Endodermal cell (in vitro differentiated cells): Measurements from ENCODE around the gene TRAP1. TPM values are rescaled to one million over a fixed set of nuclear protein-coding genes. Genes with fewer than 3 reads are reported as not detected.

Experiments used
- DNase-seq: peaks from one replicate; pipeline ENCODE4 v3.0.0-alpha.2; 2017
- H3K27ac ChIP-seq: 2 replicates; pipeline ENCODE4 v1.5.1; 2013; ENCODE audit warnings: mild to moderate bottlenecking, low read depth, low read length, moderate library complexity
- H3K27me3 ChIP-seq: 2 replicates; pipeline ENCODE4 v1.6.1; 2013; ENCODE audit warnings: mild to moderate bottlenecking, low read length, moderate library complexity; ENCODE audit not compliant: insufficient read depth, control insufficient read depth, poor library complexity, severe bottlenecking
- H3K36me3 ChIP-seq: 2 replicates; pipeline ENCODE4 v1.7.0; 2013; ENCODE audit warnings: mild to moderate bottlenecking, low read length, moderate library complexity; ENCODE audit not compliant: control insufficient read depth, insufficient read depth
- H3K4me1 ChIP-seq: one replicate; pipeline ENCODE4 v1.7.0; 2013; ENCODE audit warnings: low read length; ENCODE audit not compliant: control insufficient read depth, insufficient read depth
- H3K4me3 ChIP-seq: 2 replicates; pipeline ENCODE4 v1.5.1; 2013; ENCODE audit warnings: mild to moderate bottlenecking, low read length, moderate library complexity
- H3K9ac ChIP-seq: 2 replicates; pipeline ENCODE4 v1.6.1; 2013; ENCODE audit warnings: mild to moderate bottlenecking, low read length, moderate library complexity; ENCODE audit not compliant: poor library complexity, severe bottlenecking; ENCODE audit errors: extremely low read depth
- H3K9me3 ChIP-seq: 2 replicates; pipeline ENCODE4 v1.6.1; 2013; ENCODE audit warnings: mild to moderate bottlenecking, low read length, moderate library complexity; ENCODE audit not compliant: control insufficient read depth
- H3K27ac Mint-ChIP-seq: 2 replicates; pipeline ENCODE4 v1.8.0; 2020; ENCODE audit warnings: mixed read lengths
- H3K27me3 Mint-ChIP-seq: 2 replicates; pipeline ENCODE4 v1.8.0; 2021; ENCODE audit warnings: mild to moderate bottlenecking, mixed read lengths; ENCODE audit not compliant: insufficient read depth
- H3K36me3 Mint-ChIP-seq: 2 replicates; pipeline ENCODE4 v1.8.0; 2020; ENCODE audit warnings: low read depth, mixed read lengths
- H3K4me1 Mint-ChIP-seq: 2 replicates; pipeline ENCODE4 v1.8.0; 2020; ENCODE audit warnings: mixed read lengths
- H3K4me3 Mint-ChIP-seq: 2 replicates; pipeline ENCODE4 v1.8.0; 2020; ENCODE audit warnings: mild to moderate bottlenecking, moderate library complexity, mixed read lengths
- H3K9me3 Mint-ChIP-seq: 2 replicates; pipeline ENCODE4 v1.8.0; 2020; ENCODE audit warnings: mild to moderate bottlenecking, mixed read lengths
- CTCF ChIP-seq: fragments of 200-600 bp; sonication (generic); conservative IDR thresholded peaks from 2 replicates; pipeline ENCODE4 v1.5.0; 2021; ENCODE audit warnings: antibody characterized with exemption, mild to moderate bottlenecking
- WGBS, 2 experiments: methylation state at CpG; one replicate each; pipeline versions ENCODE4 v1.1.5 to v1.1.7; 2013; ENCODE audit warnings: missing lambda C conversion rate in 2 of 2, mixed read lengths in 1 of 2; ENCODE audit not compliant: insufficient coverage in 1 of 2, insufficient read length in 1 of 2; 5-methylcytosine and 5-hydroxymethylcytosine counted together
- total RNA-seq, 2 donors: library from RNA; stranded (reverse); fragmentation: NEBNext Ultra II Directional in 1 of 2; extraction: Animal tissue kit (Norgen Biotek cat#: 25700) in 1 of 2; gene quantifications; 2 replicates in 1 of 2; 3 replicates in 1 of 2; pipeline ENCODE4 v1.2.1, GENCODE V29; 2021

TRAP1 gene
- total RNA-seq, 2 donors from 2014 or later: 144 to 156 TPM

- Mint-ChIP-seq H3K36me3 (peaks cover 77% of the 10 kb centered on the region), H3K4me1 (no peaks in the 10 kb centered on the region), H3K27me3 (no peaks in the 10 kb centered on the region), H3K9me3 (no peaks in the 10 kb centered on the region), H3K4me3 (no peak overlapping the region), H3K27ac (no peak overlapping the region)
- H3K4me1 ChIP-seq: no peaks in the 10 kb centered on the region
- DNase-seq: no peak
- H3K9me3 ChIP-seq: no peaks in the 10 kb centered on the region
- no peaks in the 10 kb centered on the region for H3K27me3 ChIP-seq
- no peak overlapping the region for H3K4me3 ChIP-seq
- no peak overlapping the region for H3K9ac ChIP-seq
- WGBS, 2 experiments: 99% methylated on average over 5 of the region's 5 CpGs; no CpG with 5 or more reads in 1 of the 2 experiments
- no peak overlapping the region for H3K27ac ChIP-seq
- peaks cover 68% of the 10 kb centered on the region for H3K36me3 ChIP-seq
- TF ChIP-seq CTCF: no peak
Measured at GRCh38 chr16:3759736-3760135, 42.4 kb upstream of the TRAP1 start.

GRCh38 chr16:3756113-3756512 lies 38.8 kb upstream of the TRAP1 start:
- H3K4me1 ChIP-seq: no peaks in the 10 kb centered on the region
- peaks cover 74% of the 10 kb centered on the region for H3K36me3 Mint-ChIP-seq
- no peak overlapping the region for H3K4me3 ChIP-seq
- H3K27ac Mint-ChIP-seq: peak overlapping the region; percentile 1
- no peak overlapping the region for H3K27ac ChIP-seq
- DNase-seq: no peak
- H3K27me3 ChIP-seq: no peaks in the 10 kb centered on the region
- 95 to 97% methylated on average over 7 to 9 of the region's 9 CpGs for WGBS, 2 experiments
- no peak overlapping the region for H3K9ac ChIP-seq
- no peak for TF ChIP-seq CTCF
- H3K4me1 Mint-ChIP-seq: no peaks in the 10 kb centered on the region
- no peaks in the 10 kb centered on the region for H3K27me3 Mint-ChIP-seq
- H3K9me3 ChIP-seq: no peaks in the 10 kb centered on the region
- H3K4me3 Mint-ChIP-seq: no peak overlapping the region
- no peaks in the 10 kb centered on the region for H3K9me3 Mint-ChIP-seq
- H3K36me3 ChIP-seq: peaks cover 91% of the 10 kb centered on the region

- Histone ChIP-seq H3K27ac (no peak overlapping the region), H3K9ac (no peak overlapping the region), H3K27me3 (no peaks in the 10 kb centered on the region), H3K36me3 (peaks cover 92% of the 10 kb centered on the region), H3K4me3 (no peak overlapping the region), H3K9me3 (no peaks in the 10 kb centered on the region), H3K4me1 (no peaks in the 10 kb centered on the region)
- Mint-ChIP-seq H3K9me3 (no peaks in the 10 kb centered on the region), H3K4me1 (no peaks in the 10 kb centered on the region), H3K27ac (no peak overlapping the region), H3K4me3 (no peak overlapping the region), H3K36me3 (peaks cover 76% of the 10 kb centered on the region), H3K27me3 (no peaks in the 10 kb centered on the region)
- TF ChIP-seq CTCF: no peak
- no peak for DNase-seq
- WGBS, 2 experiments: 88% methylated on average over 3 of the region's 4 CpGs; no CpG with 5 or more reads in 1 of the 2 experiments
Measured at GRCh38 chr16:3755249-3755648, 37.9 kb upstream of the TRAP1 start.
